ENCODE data around the gene CYP2W1. TPM values are rescaled to one million over a fixed set of nuclear protein-coding genes. Genes with fewer than 3 reads are reported as not detected.

Gene CYP2W1
- polyA plus RNA-seq, 1 donor (not counting 4 experiments of a cell fraction or from before 2014, with no cell fraction given), result 0.05 TPM

GRCh38 chr7:968205-969105, 14.5 kb upstream of the CYP2W1 start:
- H3K27me3 ChIP-seq (ENCODE audit: control insufficient read depth, extremely low read depth, insufficient read depth, low read length), result peaks cover 3% of the 10 kb centered on the region
- H3K9me1 ChIP-seq (ENCODE audit: control insufficient read depth, extremely low read depth, insufficient read depth, low read length), result no peaks in the 10 kb centered on the region
- FAIRE-seq, result no peak
- H3K27ac ChIP-seq (ENCODE audit: control insufficient read depth, insufficient read depth, low read length), result no peak overlapping the region
- H3K9ac ChIP-seq (ENCODE audit: control insufficient read depth, extremely low read depth, insufficient read depth, low read length), result no peak overlapping the region
- no peak for TF ChIP-seq EZH2 (IDR thresholded peaks at IDR 0.05; ENCODE audit: low read length)
- TF ChIP-seq CTCF (optimal IDR thresholded peaks at IDR 0.05 in 1 of 3, IDR thresholded peaks at IDR 0.05 in 1 of 3, conservative IDR thresholded peaks at IDR 0.05 in 1 of 3; ENCODE audit: extremely low read depth in 1 of 3, insufficient read depth in 2 of 3, low read length in 3 of 3), result no peak
- no peak for DNase-seq (ENCODE audit: low read depth, low spot score)
- dilution Hi-C loops (cut with MboI; ENCODE audit: extremely low pct_ligation_motif_present, low sequenced_read_pairs), result no loop called here
- H3K9me3 ChIP-seq (ENCODE audit: control insufficient read depth, low read depth, low read length), result no peaks in the 10 kb centered on the region
- peaks cover 18 to 55% of the 10 kb centered on the region in 2 experiments for H3K36me3 ChIP-seq (ENCODE audit: control insufficient read depth in 2 of 2, extremely low read depth in 1 of 2, insufficient read depth in 2 of 2, low read length in 2 of 2)
- peaks cover 12% of the 10 kb centered on the region for H4K20me1 ChIP-seq (ENCODE audit: control insufficient read depth, extremely low read depth, insufficient read depth, low read length)
- H3K4me3 ChIP-seq (ENCODE audit: control insufficient read depth in 2 of 3, extremely low read depth in 1 of 3, insufficient read depth in 2 of 3, low read depth in 1 of 3, low read length in 3 of 3), result no peak overlapping the region
- H3K4me1 ChIP-seq (ENCODE audit: control insufficient read depth, extremely low read depth, insufficient read depth, low read length), result no peaks in the 10 kb centered on the region
- peaks cover 33% of the 10 kb centered on the region for H3K79me2 ChIP-seq (ENCODE audit: control insufficient read depth, insufficient read depth, low read length)
- no peak overlapping the region for H2AFZ ChIP-seq (ENCODE audit: control insufficient read depth, low read length)
- H3K4me2 ChIP-seq (ENCODE audit: control insufficient read depth, extremely low read depth, insufficient read depth, low read depth, low read length), result no peak overlapping the region

- DNase-seq (ENCODE audit: low read depth, low spot score) (no peak), FAIRE-seq (no peak)
- peaks cover 12% of the 10 kb centered on the region for H4K20me1 ChIP-seq (ENCODE audit: control insufficient read depth, extremely low read depth, insufficient read depth, low read length)
- H3K4me1 ChIP-seq (ENCODE audit: control insufficient read depth, extremely low read depth, insufficient read depth, low read length), result no peaks in the 10 kb centered on the region
- H3K79me2 ChIP-seq (ENCODE audit: control insufficient read depth, insufficient read depth, low read length), result peaks cover 39% of the 10 kb centered on the region
- H3K9ac ChIP-seq (ENCODE audit: control insufficient read depth, extremely low read depth, insufficient read depth, low read length), result no peak overlapping the region
- no peaks in the 10 kb centered on the region for H3K9me1 ChIP-seq (ENCODE audit: control insufficient read depth, extremely low read depth, insufficient read depth, low read length)
- dilution Hi-C loops (cut with MboI; ENCODE audit: extremely low pct_ligation_motif_present, low sequenced_read_pairs), result no loop called here
- H3K27me3 ChIP-seq (ENCODE audit: control insufficient read depth, extremely low read depth, insufficient read depth, low read length), result no peaks in the 10 kb centered on the region
- no peaks in the 10 kb centered on the region for H3K9me3 ChIP-seq (ENCODE audit: control insufficient read depth, low read depth, low read length)
- no peak overlapping the region for H2AFZ ChIP-seq (ENCODE audit: control insufficient read depth, low read length)
- H3K27ac ChIP-seq (ENCODE audit: control insufficient read depth, insufficient read depth, low read length), result no peak overlapping the region
- no peak overlapping the region for H3K4me2 ChIP-seq (ENCODE audit: control insufficient read depth, extremely low read depth, insufficient read depth, low read depth, low read length)
- no peak overlapping the region for H3K4me3 ChIP-seq (ENCODE audit: control insufficient read depth in 2 of 3, extremely low read depth in 1 of 3, insufficient read depth in 2 of 3, low read depth in 1 of 3, low read length in 3 of 3)
- TF ChIP-seq EZH2 (IDR thresholded peaks at IDR 0.05; ENCODE audit: low read length) (no peak), CTCF (optimal IDR thresholded peaks at IDR 0.05 in 1 of 3, IDR thresholded peaks at IDR 0.05 in 1 of 3, conservative IDR thresholded peaks at IDR 0.05 in 1 of 3; ENCODE audit: extremely low read depth in 1 of 3, insufficient read depth in 2 of 3, low read length in 3 of 3) (no peak)
- peaks cover 18 to 55% of the 10 kb centered on the region in 2 experiments for H3K36me3 ChIP-seq (ENCODE audit: control insufficient read depth in 2 of 2, extremely low read depth in 1 of 2, insufficient read depth in 2 of 2, low read length in 2 of 2)
These were observed 13.6 kb upstream of the CYP2W1 start for GRCh38 chr7:969403-969802.
